LNCAP (cell line): ENCODE data around the gene FUCA1.

ENCODE experiments used
- TF ChIP-seq, protein P1 (sequence below): fragments of 450-650 bp; IDR thresholded peaks from 2 replicates; pipeline ENCODE4 v1.5.1; 2017; ENCODE audit warnings: mild to moderate bottlenecking

The FUCA1 gene

DNA sequence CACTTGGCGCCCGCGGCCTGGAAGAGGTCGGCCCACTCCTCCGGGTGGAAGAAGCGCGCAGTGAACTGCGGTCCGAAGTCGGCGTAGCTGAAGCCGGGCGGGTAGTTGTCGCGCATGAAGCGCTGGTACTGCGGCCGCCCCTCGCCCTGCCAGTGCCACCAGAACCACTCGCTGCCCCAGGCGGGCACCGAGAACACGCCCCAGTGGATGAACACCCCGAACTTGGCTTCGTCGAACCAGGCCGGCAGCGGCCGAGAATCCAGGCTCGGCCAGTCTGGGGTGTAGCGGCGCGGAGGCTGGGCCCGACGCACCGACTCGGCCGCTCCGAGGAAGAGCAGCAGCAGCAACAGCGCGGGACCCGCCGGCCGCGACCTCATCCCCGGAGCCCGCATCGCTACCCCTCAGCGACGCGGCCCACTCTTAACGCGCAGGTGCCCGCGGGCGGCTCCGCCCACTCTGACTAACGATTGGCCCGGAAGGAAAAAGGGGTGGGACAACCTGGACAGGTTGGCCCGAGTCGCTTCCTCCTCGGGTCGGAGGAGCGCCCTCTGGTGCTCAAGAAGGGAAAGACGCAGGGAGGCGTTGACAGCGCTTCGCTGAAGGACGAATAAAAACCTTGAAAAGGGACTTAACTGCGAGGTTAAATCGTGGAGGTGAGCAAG, at the start of gene FUCA1:
Gene FUCA1 (minus strand): TSS at position 396 of the 662 bp plus-strand sequence. CDS start 4 bp downstream, at position 392.
- TF ChIP-seq, protein P1, sequence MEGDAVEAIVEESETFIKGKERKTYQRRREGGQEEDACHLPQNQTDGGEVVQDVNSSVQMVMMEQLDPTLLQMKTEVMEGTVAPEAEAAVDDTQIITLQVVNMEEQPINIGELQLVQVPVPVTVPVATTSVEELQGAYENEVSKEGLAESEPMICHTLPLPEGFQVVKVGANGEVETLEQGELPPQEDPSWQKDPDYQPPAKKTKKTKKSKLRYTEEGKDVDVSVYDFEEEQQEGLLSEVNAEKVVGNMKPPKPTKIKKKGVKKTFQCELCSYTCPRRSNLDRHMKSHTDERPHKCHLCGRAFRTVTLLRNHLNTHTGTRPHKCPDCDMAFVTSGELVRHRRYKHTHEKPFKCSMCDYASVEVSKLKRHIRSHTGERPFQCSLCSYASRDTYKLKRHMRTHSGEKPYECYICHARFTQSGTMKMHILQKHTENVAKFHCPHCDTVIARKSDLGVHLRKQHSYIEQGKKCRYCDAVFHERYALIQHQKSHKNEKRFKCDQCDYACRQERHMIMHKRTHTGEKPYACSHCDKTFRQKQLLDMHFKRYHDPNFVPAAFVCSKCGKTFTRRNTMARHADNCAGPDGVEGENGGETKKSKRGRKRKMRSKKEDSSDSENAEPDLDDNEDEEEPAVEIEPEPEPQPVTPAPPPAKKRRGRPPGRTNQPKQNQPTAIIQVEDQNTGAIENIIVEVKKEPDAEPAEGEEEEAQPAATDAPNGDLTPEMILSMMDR, result peak; percentile 73

DNA sequence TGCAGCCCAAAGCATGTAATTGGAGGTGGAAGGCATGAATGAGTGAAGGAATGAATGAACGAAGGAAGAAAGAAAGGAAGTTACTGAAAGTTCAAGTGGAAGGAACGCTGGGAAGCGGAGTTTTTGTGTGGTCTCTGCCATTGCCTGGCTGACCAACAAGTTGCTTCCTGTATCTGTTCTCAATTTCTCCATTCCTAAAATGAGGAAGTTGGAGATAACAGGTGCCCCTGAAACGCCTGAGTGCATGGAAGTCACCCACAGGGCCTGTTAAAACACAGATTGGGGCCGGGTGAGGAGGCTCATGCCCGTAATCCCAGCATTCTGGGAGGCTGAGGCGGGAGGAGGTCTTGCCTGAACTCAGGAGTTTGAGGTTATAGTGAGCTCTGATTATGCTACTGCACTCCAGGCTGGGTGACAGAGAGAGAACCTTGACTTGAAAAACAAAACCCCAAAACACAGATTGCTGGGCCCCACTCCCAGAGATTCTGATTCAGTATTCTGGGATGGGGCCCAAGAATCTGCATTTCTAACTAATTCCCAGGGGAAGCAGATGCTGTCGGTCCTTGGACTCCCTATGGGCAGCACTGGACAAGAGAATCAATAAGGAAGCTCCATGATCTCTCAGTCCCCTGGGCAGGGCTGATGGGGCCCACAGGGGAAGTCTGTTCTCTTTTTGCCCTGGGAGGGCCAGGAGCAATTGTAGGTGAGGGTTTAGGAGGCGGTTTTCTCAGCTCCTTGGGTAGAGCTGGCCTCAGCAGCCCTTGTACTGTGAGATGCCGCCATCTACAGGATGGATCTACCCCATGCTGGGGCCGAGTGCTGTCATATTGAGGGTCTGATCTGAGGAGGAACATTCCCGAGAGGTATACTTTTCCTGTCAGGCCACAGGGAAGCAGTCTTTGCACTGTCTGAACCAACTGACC, 48.4 kb upstream of the FUCA1 start:
- TF ChIP-seq, protein P1, result peak; percentile 45; the same call in 1 of the 2 replicates

DNA sequence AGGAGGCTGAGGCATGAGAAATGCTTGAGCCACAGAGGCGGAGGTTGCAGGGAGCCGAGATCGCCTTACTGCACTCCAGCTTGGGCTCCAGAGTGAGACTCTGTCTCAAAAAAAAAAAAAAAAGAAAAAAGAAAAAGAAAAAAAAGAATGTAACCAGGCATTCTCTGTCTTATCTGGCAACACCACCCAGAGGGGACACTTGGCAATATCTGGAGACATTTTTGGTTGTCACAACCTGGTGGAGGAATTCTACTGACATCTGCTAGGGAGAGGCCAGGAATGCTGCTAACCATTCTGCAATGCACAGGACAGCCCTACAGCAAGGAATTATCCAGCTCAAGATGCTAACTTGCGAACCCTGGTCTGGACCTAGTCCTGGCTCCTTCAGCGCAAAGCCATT, 47.4 kb upstream of the FUCA1 start:
- TF ChIP-seq, protein P1, result no peak

DNA sequence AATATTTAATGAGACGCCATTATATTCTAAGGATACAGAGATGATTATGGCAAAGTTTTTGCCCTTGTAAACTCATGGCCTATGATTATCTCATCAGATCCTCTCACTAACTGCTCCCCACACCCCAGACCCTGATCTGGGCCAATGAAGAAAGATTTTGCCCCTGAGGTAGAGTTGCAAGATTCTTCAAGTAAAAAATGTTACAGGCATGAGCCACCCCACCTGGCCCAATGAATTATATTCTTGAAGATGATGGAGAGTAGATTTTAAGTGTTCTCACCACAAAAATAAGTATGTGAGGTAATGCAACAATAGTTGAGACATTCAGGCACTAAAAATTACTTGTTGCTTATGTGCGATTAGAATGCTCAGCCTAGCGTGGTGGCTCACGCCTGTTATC, 46.8 kb upstream of the FUCA1 start:
- TF ChIP-seq, protein P1, result no peak

DNA sequence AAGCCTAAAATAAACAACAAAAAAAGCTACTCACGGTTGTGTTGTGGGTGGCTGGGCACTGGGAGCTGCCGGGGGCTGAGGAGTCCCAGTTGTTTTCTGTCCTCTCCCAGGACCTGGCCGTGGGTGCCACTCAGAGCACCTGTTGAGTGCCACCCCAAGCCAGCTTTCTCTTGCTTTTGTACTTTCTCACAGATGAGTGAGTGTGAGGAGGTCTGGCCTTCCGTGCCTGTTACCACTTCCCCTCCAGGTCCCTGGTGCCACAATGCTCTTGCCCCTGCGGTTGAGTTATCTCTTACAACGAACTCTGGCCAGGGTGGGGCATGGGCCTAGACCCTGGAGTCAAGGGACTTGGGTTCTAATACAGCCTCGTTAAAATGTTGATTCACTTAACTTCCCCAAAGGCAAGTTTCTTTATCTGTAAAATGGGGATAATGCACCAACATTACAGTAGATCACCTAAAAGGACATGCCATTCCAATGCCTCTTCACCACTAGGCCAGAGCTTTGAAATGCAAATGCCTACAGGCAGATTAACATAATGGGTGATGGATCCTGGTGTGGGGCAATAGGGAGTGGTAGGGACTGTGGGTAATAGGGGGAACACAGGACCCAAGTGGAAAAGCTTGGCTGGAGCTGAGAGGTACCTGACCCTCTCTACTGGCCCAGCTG, 45.3 kb upstream of the FUCA1 start, which contains the start of gene CNR2:
Gene CNR2 (minus strand): TSS at position 151 of the 669 bp plus-strand sequence. CDS start 37,745 bp downstream, outside the sequence.
- TF ChIP-seq, protein P1, result no peak

DNA sequence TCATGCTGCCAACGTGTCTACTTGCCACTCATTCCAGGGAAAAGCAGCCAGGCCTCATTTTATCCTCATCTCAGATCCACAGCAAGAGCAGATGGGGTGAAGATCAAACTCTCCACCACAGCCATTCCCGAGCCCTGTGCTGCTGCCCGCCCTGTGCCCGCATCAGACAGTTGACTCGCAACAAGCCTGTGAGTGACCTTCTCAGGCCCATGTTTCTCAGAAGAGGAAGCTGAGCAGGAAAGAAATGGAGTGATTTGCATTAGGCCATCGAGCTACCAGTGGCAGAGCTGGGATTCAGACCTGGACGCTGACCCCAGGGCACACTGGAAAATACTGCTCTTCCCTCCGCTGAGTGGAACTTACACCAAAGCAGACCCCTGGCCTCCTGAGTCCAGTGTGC, 43.8 kb upstream of the FUCA1 start:
- TF ChIP-seq, protein P1, result no peak

DNA sequence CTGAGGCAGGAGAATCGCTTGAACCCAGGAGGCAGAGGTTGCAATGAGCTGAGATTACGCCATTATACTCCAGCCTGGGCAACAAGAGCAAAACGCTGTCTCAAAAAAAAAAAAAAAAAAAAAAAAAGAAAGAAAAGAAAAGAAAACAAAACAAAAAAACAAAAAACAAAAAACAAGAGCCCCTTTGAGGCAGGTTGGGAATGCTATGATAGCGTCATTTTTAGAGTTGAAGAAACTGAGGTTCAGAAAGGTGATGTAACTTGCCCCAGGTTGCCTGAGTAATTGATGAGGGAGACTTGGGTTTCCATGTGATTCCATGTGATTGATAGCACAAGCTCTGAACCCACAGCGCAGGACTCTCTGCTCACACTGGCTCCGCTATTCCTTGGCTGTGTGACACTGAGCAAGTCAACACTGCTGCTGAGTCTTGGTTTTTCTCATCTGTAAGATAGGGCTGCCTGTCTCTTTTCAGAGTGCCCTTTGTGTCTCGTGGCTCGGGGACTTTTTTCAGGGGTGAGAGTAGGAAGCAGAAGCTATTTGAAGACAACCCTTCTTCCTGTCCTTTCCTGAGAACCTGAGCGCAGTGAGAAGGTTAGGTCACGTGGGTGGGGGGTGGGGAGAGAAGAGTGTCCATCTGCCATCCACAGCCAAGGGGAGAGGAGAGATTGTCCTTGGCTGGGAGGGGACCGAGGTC, 42.6 kb upstream of the FUCA1 start:
- TF ChIP-seq, protein P1, result no peak
